ENCODE data around the gene PVALEF.
A peak's percentile ranks its signal among the peaks of the same experiment; 100 is the strongest.

The PVALEF gene

DNA sequence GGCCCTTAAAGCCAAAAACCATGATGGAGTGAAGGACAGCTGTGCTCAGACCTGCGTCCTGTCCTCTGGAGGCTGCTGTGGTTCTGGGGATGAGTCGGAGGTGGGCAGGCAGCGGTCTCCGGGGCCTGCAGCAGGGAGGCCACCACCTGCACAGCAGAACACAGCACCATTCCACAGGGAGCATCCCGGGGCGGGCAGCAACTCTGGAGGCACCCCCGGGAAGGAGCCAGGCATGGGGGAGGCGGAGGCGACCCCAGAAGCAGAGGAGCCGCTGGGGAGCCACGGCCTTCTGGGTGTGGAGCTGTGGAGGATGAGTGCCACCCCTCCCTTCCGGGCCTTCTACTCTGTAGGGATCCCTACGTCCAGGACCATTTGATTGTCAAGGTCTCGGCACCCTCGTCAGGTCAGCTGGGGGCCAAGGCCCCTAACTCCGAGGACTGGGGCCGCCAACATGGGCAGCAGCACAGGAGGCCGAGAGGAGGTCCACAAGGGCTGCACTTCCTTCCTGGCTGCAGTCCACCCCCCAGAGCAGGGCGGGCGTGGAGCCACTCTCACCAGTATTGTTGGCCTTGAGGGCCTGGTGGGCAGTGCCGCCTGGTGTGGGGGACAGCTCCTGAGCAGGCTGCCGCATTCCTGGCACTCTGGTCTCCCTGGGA, 33.6 kb downstream of the PVALEF start:
- H3K4me3 ChIP-seq (ENCODE audit: low read length) = no peak overlapping the region
- DNase-seq (ENCODE audit: low read depth) = no peak
- TF ChIP-seq, protein P1, sequence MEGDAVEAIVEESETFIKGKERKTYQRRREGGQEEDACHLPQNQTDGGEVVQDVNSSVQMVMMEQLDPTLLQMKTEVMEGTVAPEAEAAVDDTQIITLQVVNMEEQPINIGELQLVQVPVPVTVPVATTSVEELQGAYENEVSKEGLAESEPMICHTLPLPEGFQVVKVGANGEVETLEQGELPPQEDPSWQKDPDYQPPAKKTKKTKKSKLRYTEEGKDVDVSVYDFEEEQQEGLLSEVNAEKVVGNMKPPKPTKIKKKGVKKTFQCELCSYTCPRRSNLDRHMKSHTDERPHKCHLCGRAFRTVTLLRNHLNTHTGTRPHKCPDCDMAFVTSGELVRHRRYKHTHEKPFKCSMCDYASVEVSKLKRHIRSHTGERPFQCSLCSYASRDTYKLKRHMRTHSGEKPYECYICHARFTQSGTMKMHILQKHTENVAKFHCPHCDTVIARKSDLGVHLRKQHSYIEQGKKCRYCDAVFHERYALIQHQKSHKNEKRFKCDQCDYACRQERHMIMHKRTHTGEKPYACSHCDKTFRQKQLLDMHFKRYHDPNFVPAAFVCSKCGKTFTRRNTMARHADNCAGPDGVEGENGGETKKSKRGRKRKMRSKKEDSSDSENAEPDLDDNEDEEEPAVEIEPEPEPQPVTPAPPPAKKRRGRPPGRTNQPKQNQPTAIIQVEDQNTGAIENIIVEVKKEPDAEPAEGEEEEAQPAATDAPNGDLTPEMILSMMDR (conservative IDR thresholded peaks at IDR 0.05; ENCODE audit: low read depth, low read length) = no peak

- no peak for DNase-seq (ENCODE audit: low read depth)
- TF ChIP-seq, protein P1 (conservative IDR thresholded peaks at IDR 0.05; ENCODE audit: low read depth, low read length) = no peak
- no peak overlapping the region for H3K4me3 ChIP-seq (ENCODE audit: low read length)
Observed at GRCh38 chr17:81199482-81199830, 34.1 kb downstream of the PVALEF start.

DNA sequence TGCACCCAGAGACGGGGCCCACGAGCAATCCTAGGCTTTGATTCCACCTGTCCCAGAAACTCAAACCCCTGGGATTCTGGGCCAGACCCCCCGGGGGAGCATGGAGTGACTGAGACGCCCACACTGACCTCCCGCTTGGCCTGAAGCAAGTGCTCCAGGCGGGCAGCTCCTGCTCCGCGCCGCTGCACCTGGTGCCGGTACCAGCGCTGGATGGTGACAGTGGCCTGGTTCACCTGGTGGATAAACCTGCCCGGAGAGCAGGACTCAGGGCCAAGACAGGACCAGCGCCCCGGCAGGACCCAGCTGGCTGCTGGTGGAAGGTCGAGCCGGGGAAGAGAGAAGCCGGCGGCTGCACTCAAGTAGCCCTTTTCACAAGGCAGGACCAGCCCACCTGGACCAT, 34.9 kb downstream of the PVALEF start:
- no peak overlapping the region for H3K4me3 ChIP-seq (ENCODE audit: low read length)
- DNase-seq (ENCODE audit: low read depth) = no peak
- TF ChIP-seq, protein P1 (conservative IDR thresholded peaks at IDR 0.05; ENCODE audit: low read depth, low read length) = no peak

DNA sequence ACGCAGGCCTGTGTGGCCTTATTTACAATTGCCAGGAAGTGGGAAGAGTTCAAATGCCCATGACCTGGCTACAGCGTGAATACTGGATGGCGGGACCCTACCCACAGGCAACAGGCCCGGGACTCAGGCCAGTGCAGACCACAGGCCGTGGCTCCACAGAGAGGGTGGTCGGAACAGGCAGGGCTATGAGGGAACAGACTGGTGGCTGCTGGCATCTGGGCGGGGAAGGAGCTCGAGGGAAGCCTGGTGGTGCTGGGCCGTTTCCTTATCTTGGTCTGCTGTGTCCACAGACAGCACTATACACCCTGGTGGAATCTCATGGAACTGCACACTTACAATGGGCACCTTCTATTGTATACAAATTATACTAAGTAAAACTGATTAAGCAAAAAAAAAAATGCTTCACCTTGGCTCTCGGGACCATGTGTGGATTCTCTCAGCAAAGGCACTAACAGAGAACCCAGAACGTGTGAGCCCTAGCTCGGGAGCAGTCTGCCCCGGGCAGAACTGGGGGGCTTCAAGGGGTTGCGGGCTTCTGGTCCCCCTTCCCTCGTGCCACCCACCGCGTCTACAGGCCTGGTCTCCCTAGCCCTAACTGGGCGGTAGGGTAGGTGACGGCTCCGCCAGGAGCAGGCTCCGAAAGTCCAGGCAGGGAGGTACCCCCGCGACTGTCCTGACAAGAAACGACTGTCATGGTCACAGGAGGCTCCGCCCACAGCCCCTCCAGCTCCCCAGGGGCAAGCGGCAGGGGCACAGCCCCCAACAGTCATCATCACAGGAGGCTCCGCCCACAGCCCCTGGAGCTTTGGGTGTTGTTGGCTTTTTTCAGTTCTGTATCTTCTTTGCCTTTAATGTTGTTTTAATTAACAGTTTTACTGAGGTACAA, 35.6 kb downstream of the PVALEF start:
- H3K4me3 ChIP-seq (ENCODE audit: low read length) = no peak overlapping the region
- TF ChIP-seq, protein P1 (conservative IDR thresholded peaks at IDR 0.05; ENCODE audit: low read depth, low read length) = peak; percentile 75
- DNase-seq (ENCODE audit: low read depth) = peak; percentile 37

DNA sequence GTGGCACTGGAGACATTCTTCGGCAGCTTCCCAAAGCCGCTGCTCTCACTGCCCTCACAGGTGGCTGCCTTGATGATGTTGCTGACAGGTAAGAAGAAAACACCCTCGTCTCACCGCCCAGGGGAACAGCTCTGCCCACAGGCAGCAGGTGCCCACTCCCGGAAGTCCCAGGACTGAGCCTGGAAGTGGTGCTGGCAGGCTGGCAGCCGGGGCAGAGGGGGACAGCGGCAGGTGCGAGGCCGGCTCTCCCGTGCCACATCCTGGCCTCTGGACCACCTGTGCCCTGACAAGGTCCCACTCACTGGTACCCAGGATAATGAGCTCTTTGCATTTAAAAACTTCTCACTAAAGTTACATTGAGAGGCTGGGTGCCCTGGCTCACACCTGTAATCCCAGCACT, 37.0 kb downstream of the PVALEF start:
- TF ChIP-seq, protein P1 (conservative IDR thresholded peaks at IDR 0.05; ENCODE audit: low read depth, low read length) = no peak
- no peak overlapping the region for H3K4me3 ChIP-seq (ENCODE audit: low read length)
- DNase-seq (ENCODE audit: low read depth) = no peak

DNA sequence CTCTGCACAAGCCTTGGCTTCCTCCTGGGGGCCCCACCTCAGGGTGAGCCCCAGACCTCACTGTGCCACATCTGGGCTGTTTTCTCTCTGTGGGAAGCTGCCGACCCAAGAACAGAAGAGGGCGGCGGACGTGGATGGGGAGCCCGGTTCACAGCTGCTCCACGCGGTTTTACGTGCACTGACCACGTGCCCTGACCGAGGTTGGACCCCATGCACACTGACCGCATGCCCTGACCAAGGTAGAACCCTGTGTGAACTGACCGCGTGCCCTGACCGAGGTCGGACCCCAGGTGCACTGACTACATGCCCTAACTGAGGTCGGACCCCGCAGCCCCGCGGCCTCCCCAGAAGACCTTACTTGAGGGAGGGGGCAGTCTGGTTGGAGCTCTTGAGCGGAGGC, 37.8 kb downstream of the PVALEF start:
- TF ChIP-seq, protein P1 (conservative IDR thresholded peaks at IDR 0.05; ENCODE audit: low read depth, low read length) = no peak

GRCh38 chr17:81204578-81204977, 39.3 kb downstream of the PVALEF start:
- H3K4me3 ChIP-seq (ENCODE audit: low read length) = no peak overlapping the region
- TF ChIP-seq, protein P1 (conservative IDR thresholded peaks at IDR 0.05; ENCODE audit: low read depth, low read length) = no peak
- DNase-seq (ENCODE audit: low read depth) = no peak

More for the DNA sequence above, 37.8 kb downstream of the PVALEF start:
- no peak overlapping the region for H3K4me3 ChIP-seq (ENCODE audit: low read length)
- DNase-seq (ENCODE audit: low read depth) = no peak

Measured in retinal pigment epithelial cell (primary cell).